HG02759 (cell line): ENCODE measurements around the gene RMND5A.

Source experiments
- ATAC-seq: cut with Tn5 transposase; IDR thresholded peaks from one replicate; pipeline ENCODE4 v1.9.1; 2021; ENCODE audit warnings: mild to moderate bottlenecking, moderate library complexity; ENCODE audit not compliant: unreplicated experiment

RMND5A gene

GRCh38 chr2:86825693-86826381, 105.7 kb downstream of the RMND5A start:
- no peak for ATAC-seq

- ATAC-seq = no peak
Observed at GRCh38 chr2:86826951-86827350, 106.9 kb downstream of the RMND5A start.
